Mesothelial cell of epicardium (in vitro differentiated cells): ENCODE measurements around the gene FAM219A. TPM values are rescaled to one million over a fixed set of nuclear protein-coding genes. Genes with fewer than 3 reads are reported as not detected.

Experiments
- DNase-seq, 2 experiments: peaks; one replicate each; pipeline ENCODE4 v3.0.0; 2021; ENCODE audit warnings: low spot score in 2 of 2; ENCODE audit not compliant: unreplicated experiment in 2 of 2
- H3K27ac Mint-ChIP-seq: 2 replicates; pipeline ENCODE4 v1.8.0; 2021; ENCODE audit warnings: mixed read lengths
- H3K27me3 Mint-ChIP-seq: 2 replicates; pipeline ENCODE4 v1.8.0; 2021; ENCODE audit warnings: low read depth, mixed read lengths
- H3K36me3 Mint-ChIP-seq: 2 replicates; pipeline ENCODE4 v1.8.0; 2021; ENCODE audit warnings: mixed read lengths
- H3K4me1 Mint-ChIP-seq: 2 replicates; pipeline ENCODE4 v1.8.0; 2021; ENCODE audit warnings: mixed read lengths
- H3K4me3 Mint-ChIP-seq: 2 replicates; pipeline ENCODE4 v1.8.0; 2021; ENCODE audit warnings: mild to moderate bottlenecking, moderate library complexity, mixed read lengths
- H3K9me3 Mint-ChIP-seq: 2 replicates; pipeline ENCODE4 v1.8.0; 2021; ENCODE audit warnings: mixed read lengths
- CTCF ChIP-seq: fragments of 200-600 bp; sonication (generic); IDR thresholded peaks from one replicate; pipeline ENCODE4 v1.5.0; 2021; ENCODE audit warnings: antibody characterized with exemption; ENCODE audit not compliant: unreplicated experiment
- total RNA-seq: library from RNA; stranded (reverse); gene quantifications from 3 replicates; pipeline ENCODE4 v1.2.1, GENCODE V29; 2021

FAM219A gene
- total RNA-seq, 1 donor from 2014 or later = 16.9 TPM

- peaks cover 12% of the 10 kb centered on the region for H3K4me1 Mint-ChIP-seq
- no peaks in the 10 kb centered on the region for H3K9me3 Mint-ChIP-seq
- no peak for TF ChIP-seq CTCF
- no peaks in the 10 kb centered on the region for H3K27me3 Mint-ChIP-seq
- H3K4me3 Mint-ChIP-seq = no peak overlapping the region
- H3K36me3 Mint-ChIP-seq = no peaks in the 10 kb centered on the region
- no peak overlapping the region for H3K27ac Mint-ChIP-seq
- no peak for DNase-seq
Measured at GRCh38 chr9:34452568-34452967, 5.8 kb downstream of the FAM219A start.

- no peak for TF ChIP-seq CTCF
- H3K4me3 Mint-ChIP-seq = no peak overlapping the region
- H3K36me3 Mint-ChIP-seq = no peaks in the 10 kb centered on the region
- H3K27me3 Mint-ChIP-seq = no peaks in the 10 kb centered on the region
- peaks cover 2% of the 10 kb centered on the region for H3K4me1 Mint-ChIP-seq
- no peak overlapping the region for H3K27ac Mint-ChIP-seq
- DNase-seq = no peak
- H3K9me3 Mint-ChIP-seq = no peaks in the 10 kb centered on the region
Measured at GRCh38 chr9:34451545-34451944, 6.8 kb downstream of the FAM219A start.

- Mint-ChIP-seq H3K9me3 (no peaks in the 10 kb centered on the region), H3K36me3 (no peaks in the 10 kb centered on the region), H3K27me3 (no peaks in the 10 kb centered on the region), H3K4me1 (no peaks in the 10 kb centered on the region), H3K4me3 (no peak overlapping the region), H3K27ac (no peak overlapping the region)
- DNase-seq = no peak
- no peak for TF ChIP-seq CTCF
Measured at GRCh38 chr9:34451135-34451534, 7.2 kb downstream of the FAM219A start.

- DNase-seq = no peak
- no peaks in the 10 kb centered on the region for H3K4me1 Mint-ChIP-seq
- H3K27ac Mint-ChIP-seq = no peak overlapping the region
- no peaks in the 10 kb centered on the region for H3K27me3 Mint-ChIP-seq
- no peaks in the 10 kb centered on the region for H3K9me3 Mint-ChIP-seq
- TF ChIP-seq CTCF = no peak
- H3K36me3 Mint-ChIP-seq = no peaks in the 10 kb centered on the region
- H3K4me3 Mint-ChIP-seq = no peak overlapping the region
Measured at GRCh38 chr9:34450644-34451043, 7.7 kb downstream of the FAM219A start.

- Mint-ChIP-seq H3K9me3 (no peaks in the 10 kb centered on the region), H3K4me1 (no peaks in the 10 kb centered on the region), H3K27ac (no peak overlapping the region), H3K4me3 (no peak overlapping the region), H3K27me3 (no peaks in the 10 kb centered on the region), H3K36me3 (no peaks in the 10 kb centered on the region)
- no peak for TF ChIP-seq CTCF
- no peak for DNase-seq
Measured at GRCh38 chr9:34446951-34447350, 11.4 kb downstream of the FAM219A start.

- no peak for DNase-seq
- no peaks in the 10 kb centered on the region for H3K36me3 Mint-ChIP-seq
- TF ChIP-seq CTCF = no peak
- H3K9me3 Mint-ChIP-seq = no peaks in the 10 kb centered on the region
- H3K27ac Mint-ChIP-seq = no peak overlapping the region
- H3K4me3 Mint-ChIP-seq = no peak overlapping the region
- peaks cover under 1% of the 10 kb centered on the region for H3K4me1 Mint-ChIP-seq
- no peaks in the 10 kb centered on the region for H3K27me3 Mint-ChIP-seq
Measured at GRCh38 chr9:34446468-34446891, 11.9 kb downstream of the FAM219A start.
